Measurements from ENCODE around the gene RAB31. TPM values are rescaled to one million over a fixed set of nuclear protein-coding genes. Genes with fewer than 3 reads are reported as not detected.
A peak's percentile ranks its signal among the peaks of the same experiment; 100 is the strongest.

Gene RAB31
- total RNA-seq, 4 donors from 2014 or later: 13.1 to 18.4 (median 16.9) TPM

GRCh38 chr18:9697121-9697520 lies 11.0 kb upstream of the RAB31 start:
- TF ChIP-seq EP300 (IDR thresholded peaks at IDR 0.05; ENCODE audit: low read depth) (no peak), CTCF (IDR thresholded peaks at IDR 0.05) (no peak), POLR2A (IDR thresholded peaks at IDR 0.05) (no peak), POLR2AphosphoS5 (IDR thresholded peaks at IDR 0.05) (no peak)
- WGBS, 2 donors (ENCODE audit: low coverage in 1 of 2): 93 to 94% methylated on average over 8 to 9 of the region's 9 CpGs
- in situ Hi-C loops (cut with MboI; ENCODE audit: low pct_ligation_motif_present in 1 of 4, low pct_unique_long_range_greater_than_20kb in 1 of 4, low sequenced_read_pairs in 3 of 4): no loop called here
- H3K36me3 ChIP-seq: no peaks in the 10 kb centered on the region
- H3K4me3 ChIP-seq: no peak overlapping the region
- intact Hi-C loops (cut with DNase I; ENCODE audit: low total_unique reads): no loop called here
- no peaks in the 10 kb centered on the region for H3K27me3 ChIP-seq
- no peaks in the 10 kb centered on the region for H3K4me1 ChIP-seq
- no peak for DNase-seq
- no peaks in the 10 kb centered on the region for H3K9me3 ChIP-seq
- no peak overlapping the region for H3K27ac ChIP-seq

GRCh38 chr18:9698497-9698896 lies 9.6 kb upstream of the RAB31 start:
- H3K27ac ChIP-seq: no peak overlapping the region
- 95% methylated on average over 4 of the region's 4 CpGs; no CpG with 5 or more reads in 1 of the 2 donors for WGBS, 2 donors (ENCODE audit: low coverage in 1 of 2)
- no peaks in the 10 kb centered on the region for H3K4me1 ChIP-seq
- no peaks in the 10 kb centered on the region for H3K36me3 ChIP-seq
- no peak for DNase-seq
- intact Hi-C loops (cut with DNase I; ENCODE audit: low total_unique reads): no loop called here
- TF ChIP-seq POLR2A (IDR thresholded peaks at IDR 0.05) (no peak), POLR2AphosphoS5 (IDR thresholded peaks at IDR 0.05) (no peak), EP300 (IDR thresholded peaks at IDR 0.05; ENCODE audit: low read depth) (no peak), CTCF (IDR thresholded peaks at IDR 0.05) (no peak)
- H3K4me3 ChIP-seq: no peak overlapping the region
- no peaks in the 10 kb centered on the region for H3K9me3 ChIP-seq
- no peaks in the 10 kb centered on the region for H3K27me3 ChIP-seq
- in situ Hi-C loops (cut with MboI; ENCODE audit: low pct_ligation_motif_present in 1 of 4, low pct_unique_long_range_greater_than_20kb in 1 of 4, low sequenced_read_pairs in 3 of 4): no loop called here

- Histone ChIP-seq H3K36me3 (no peaks in the 10 kb centered on the region), H3K4me3 (no peak overlapping the region), H3K27me3 (no peaks in the 10 kb centered on the region), H3K4me1 (peaks cover 0 to 6% (median 2%) of the 10 kb centered on the region in 4 donors), H3K9me3 (no peaks in the 10 kb centered on the region), H3K27ac (no peak overlapping the region)
- no peak for DNase-seq
- in situ Hi-C loops (cut with MboI; ENCODE audit: low pct_ligation_motif_present in 1 of 4, low pct_unique_long_range_greater_than_20kb in 1 of 4, low sequenced_read_pairs in 3 of 4): no loop called here
- TF ChIP-seq POLR2AphosphoS5 (IDR thresholded peaks at IDR 0.05) (no peak), EP300 (IDR thresholded peaks at IDR 0.05; ENCODE audit: low read depth) (no peak), POLR2A (IDR thresholded peaks at IDR 0.05) (no peak), CTCF (IDR thresholded peaks at IDR 0.05) (no peak)
- intact Hi-C loops (cut with DNase I; ENCODE audit: low total_unique reads): loop anchor here (10.0 kb wide), 2 partner anchors 104 to 244 kb away; no protein-coding TSS in a partner anchor
- 41 to 47% methylated on average over 5 to 6 of the region's 6 CpGs for WGBS, 2 donors (ENCODE audit: low coverage in 1 of 2)
These were observed 7.8 kb upstream of the RAB31 start for GRCh38 chr18:9700261-9700796.

GRCh38 chr18:9701609-9702349 lies 6.3 kb upstream of the RAB31 start:
- Histone ChIP-seq H3K9me3 (no peaks in the 10 kb centered on the region), H3K4me1 (peaks cover 0 to 6% (median 2%) of the 10 kb centered on the region in 4 donors), H3K27ac (peak overlapping the region in 1 of 4 donors; percentile 23), H3K27me3 (peaks cover 8% of the 10 kb centered on the region), H3K4me3 (no peak overlapping the region), H3K36me3 (no peaks in the 10 kb centered on the region)
- no peak for TF ChIP-seq CTCF (IDR thresholded peaks at IDR 0.05)
- no peak for TF ChIP-seq POLR2A (IDR thresholded peaks at IDR 0.05)
- TF ChIP-seq EP300 (IDR thresholded peaks at IDR 0.05; ENCODE audit: low read depth): no peak
- TF ChIP-seq POLR2AphosphoS5 (IDR thresholded peaks at IDR 0.05): no peak
- DNase-seq: no peak
- WGBS, 2 donors (ENCODE audit: low coverage in 1 of 2): 76 to 82% methylated on average over 9 to 11 of the region's 11 CpGs
- intact Hi-C loops (cut with DNase I; ENCODE audit: low total_unique reads) (loop anchor here (10.0 kb wide), 2 partner anchors 103 to 243 kb away; no protein-coding TSS in a partner anchor), in situ Hi-C loops (cut with MboI; ENCODE audit: low pct_ligation_motif_present in 1 of 4, low pct_unique_long_range_greater_than_20kb in 1 of 4, low sequenced_read_pairs in 3 of 4) (no loop called here)
